Neural crest cell (in vitro differentiated cells): ENCODE data around the gene GRK4. TPM values are rescaled to one million over a fixed set of nuclear protein-coding genes. Genes with fewer than 3 reads are reported as not detected.

Source experiments
- DNase-seq: peaks from one replicate; pipeline ENCODE4 v3.0.0; 2021; ENCODE audit warnings: low read depth, mixed read lengths, low spot score
- H3K27ac Mint-ChIP-seq: one replicate; pipeline ENCODE4 v1.8.0; 2021; ENCODE audit warnings: mild to moderate bottlenecking, mixed read lengths; ENCODE audit not compliant: unreplicated experiment
- H3K27me3 Mint-ChIP-seq: 2 replicates; pipeline ENCODE4 v1.8.0; 2021; ENCODE audit warnings: low read depth, mild to moderate bottlenecking, mixed read lengths
- H3K36me3 Mint-ChIP-seq: 2 replicates; pipeline ENCODE4 v1.8.0; 2021; ENCODE audit warnings: low read depth, mild to moderate bottlenecking, mixed read lengths
- H3K4me1 Mint-ChIP-seq: 2 replicates; pipeline ENCODE4 v1.8.0; 2021; ENCODE audit warnings: mixed read lengths
- H3K4me3 Mint-ChIP-seq: one replicate; pipeline ENCODE4 v1.8.0; 2021; ENCODE audit warnings: mild to moderate bottlenecking, mixed read lengths
- H3K9me3 Mint-ChIP-seq: 2 replicates; pipeline ENCODE4 v1.8.0; 2021; ENCODE audit warnings: mixed read lengths
- CTCF ChIP-seq: fragments of 200-600 bp; sonication (generic); conservative IDR thresholded peaks from 2 replicates; pipeline ENCODE4 v1.5.0; 2021; ENCODE audit warnings: antibody characterized with exemption, mild to moderate bottlenecking
- total RNA-seq: library from RNA; stranded (reverse); gene quantifications from 2 replicates; pipeline ENCODE4 v1.2.1, GENCODE V29; 2021

Gene GRK4
- total RNA-seq, 1 donor from 2014 or later, result 8.9 TPM

GRCh38 chr4:3041192-3042142 is 78.1 kb downstream of the GRK4 start:
- Mint-ChIP-seq H3K4me3 (no peak overlapping the region), H3K27ac (no peak overlapping the region), H3K9me3 (no peaks in the 10 kb centered on the region), H3K36me3 (no peaks in the 10 kb centered on the region), H3K4me1 (peaks cover 12% of the 10 kb centered on the region), H3K27me3 (peaks cover 6% of the 10 kb centered on the region)
- no peak for TF ChIP-seq CTCF
- no peak for DNase-seq

- TF ChIP-seq CTCF, result no peak
- no peak for DNase-seq
- no peak overlapping the region for H3K4me3 Mint-ChIP-seq
- no peaks in the 10 kb centered on the region for H3K36me3 Mint-ChIP-seq
- H3K27me3 Mint-ChIP-seq, result peaks cover 6% of the 10 kb centered on the region
- no peak overlapping the region for H3K27ac Mint-ChIP-seq
- no peaks in the 10 kb centered on the region for H3K9me3 Mint-ChIP-seq
- H3K4me1 Mint-ChIP-seq, result peaks cover 7% of the 10 kb centered on the region
Observed at GRCh38 chr4:3042226-3042625, 78.9 kb downstream of the GRK4 start.

GRCh38 chr4:3043282-3044020 is 80.1 kb downstream of the GRK4 start:
- no peak overlapping the region for H3K27ac Mint-ChIP-seq
- no peaks in the 10 kb centered on the region for H3K9me3 Mint-ChIP-seq
- peaks cover 5% of the 10 kb centered on the region for H3K4me1 Mint-ChIP-seq
- peaks cover 6% of the 10 kb centered on the region for H3K27me3 Mint-ChIP-seq
- TF ChIP-seq CTCF, result no peak
- no peak for DNase-seq
- no peaks in the 10 kb centered on the region for H3K36me3 Mint-ChIP-seq
- H3K4me3 Mint-ChIP-seq, result no peak overlapping the region

GRCh38 chr4:3044870-3045819 is 81.8 kb downstream of the GRK4 start:
- TF ChIP-seq CTCF, result no peak
- Mint-ChIP-seq H3K4me3 (no peak overlapping the region), H3K27ac (no peak overlapping the region)

GRCh38 chr4:3046162-3046561 is 82.8 kb downstream of the GRK4 start:
- no peak for DNase-seq
- H3K4me1 Mint-ChIP-seq, result peaks cover 5% of the 10 kb centered on the region
- no peaks in the 10 kb centered on the region for H3K9me3 Mint-ChIP-seq
- no peak overlapping the region for H3K27ac Mint-ChIP-seq
- TF ChIP-seq CTCF, result no peak
- peaks cover 25% of the 10 kb centered on the region for H3K27me3 Mint-ChIP-seq
- H3K4me3 Mint-ChIP-seq, result no peak overlapping the region
- no peaks in the 10 kb centered on the region for H3K36me3 Mint-ChIP-seq

More at GRCh38 chr4:3044870-3045819, 81.8 kb downstream of the GRK4 start:
- H3K4me1 Mint-ChIP-seq, result peaks cover 5% of the 10 kb centered on the region
- DNase-seq, result no peak
- no peaks in the 10 kb centered on the region for H3K9me3 Mint-ChIP-seq
- peaks cover 19% of the 10 kb centered on the region for H3K27me3 Mint-ChIP-seq
- H3K36me3 Mint-ChIP-seq, result no peaks in the 10 kb centered on the region
